Embryonic facial prominence (tissue), 1 donor: Measurements from ENCODE around the gene THSD7A.
"Not testable (repeated sequence)": the region's sequence is repeated elsewhere in the genome, so short reads cannot be mapped to it uniquely, and the experiment has no call there.

Experiments used
- DNase-seq: peaks from one replicate; pipeline ENCODE4 v3.0.0-alpha.2; 2016; ENCODE audit errors: extremely low spot score

THSD7A gene

DNA sequence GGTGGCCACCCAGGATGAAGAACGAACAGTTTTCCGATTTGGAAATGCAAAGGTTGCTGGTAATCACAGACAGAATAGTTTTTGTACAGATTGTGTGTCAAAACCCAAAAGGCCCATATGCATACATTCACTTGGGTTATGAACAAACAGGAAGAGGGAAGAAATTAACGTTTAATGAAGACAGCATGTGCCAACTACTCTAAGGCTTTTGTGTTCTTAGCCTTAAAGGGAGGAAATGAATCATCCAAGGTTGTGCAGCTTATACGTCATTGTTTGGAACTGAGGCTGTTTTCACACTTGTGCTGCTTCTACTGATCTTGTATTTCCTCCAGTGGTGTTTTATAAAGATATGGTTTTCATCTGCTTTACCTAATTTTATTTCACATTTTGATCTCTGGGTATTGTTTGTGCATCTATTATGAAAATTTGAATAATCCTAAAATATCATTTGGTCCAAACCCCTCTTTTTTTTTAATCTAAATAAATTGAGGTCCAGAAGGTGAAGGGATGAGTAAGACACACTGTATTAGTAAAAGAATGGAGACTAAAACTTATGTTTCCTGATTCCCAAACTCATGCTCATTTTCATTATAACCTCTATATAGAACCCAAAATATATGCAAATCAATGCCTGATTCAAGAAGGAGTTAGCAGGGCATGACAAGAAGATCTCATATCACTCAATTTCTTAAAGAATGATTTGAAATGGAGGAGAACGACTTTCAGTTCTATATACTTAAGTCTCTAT lies 373.1 kb downstream of the THSD7A start:
- DNase-seq: no peak

DNA sequence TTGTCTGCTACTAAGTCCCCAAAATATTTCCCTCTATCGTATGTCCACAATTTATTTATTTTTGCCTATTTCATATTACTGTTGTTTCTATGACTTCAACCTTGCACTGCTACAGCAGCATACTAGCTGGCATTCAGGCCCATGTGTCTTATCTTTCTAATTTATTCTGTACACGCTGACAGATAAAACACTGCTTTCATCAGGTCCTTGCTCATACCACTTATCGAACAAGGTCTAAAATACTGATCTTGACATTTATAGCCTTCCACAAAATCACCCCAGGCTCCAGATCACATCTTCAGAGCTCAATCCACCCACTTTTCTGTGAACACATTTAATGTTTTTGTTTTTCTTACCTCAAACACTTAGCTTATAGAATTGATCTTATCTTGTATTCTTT lies 374.6 kb downstream of the THSD7A start:
- no peak for DNase-seq

DNA sequence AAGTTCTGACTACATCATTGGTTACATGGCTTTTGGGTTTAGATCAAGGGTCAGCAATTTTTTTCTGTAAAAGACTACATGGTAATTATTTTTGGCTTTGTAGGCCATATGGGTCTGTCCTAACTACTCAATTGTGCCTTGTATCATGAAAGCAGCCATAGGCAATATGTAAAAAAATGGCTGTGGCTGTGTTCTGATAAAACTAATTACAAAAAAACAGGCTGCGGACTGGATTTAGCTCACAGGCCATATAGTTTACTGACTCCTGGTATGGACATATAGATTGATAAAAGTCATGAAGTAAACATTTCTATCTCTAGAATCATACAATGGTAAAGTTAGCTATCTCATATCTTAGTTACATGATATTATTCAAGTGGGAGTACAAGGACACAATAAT lies 375.4 kb downstream of the THSD7A start:
- DNase-seq: no peak

DNA sequence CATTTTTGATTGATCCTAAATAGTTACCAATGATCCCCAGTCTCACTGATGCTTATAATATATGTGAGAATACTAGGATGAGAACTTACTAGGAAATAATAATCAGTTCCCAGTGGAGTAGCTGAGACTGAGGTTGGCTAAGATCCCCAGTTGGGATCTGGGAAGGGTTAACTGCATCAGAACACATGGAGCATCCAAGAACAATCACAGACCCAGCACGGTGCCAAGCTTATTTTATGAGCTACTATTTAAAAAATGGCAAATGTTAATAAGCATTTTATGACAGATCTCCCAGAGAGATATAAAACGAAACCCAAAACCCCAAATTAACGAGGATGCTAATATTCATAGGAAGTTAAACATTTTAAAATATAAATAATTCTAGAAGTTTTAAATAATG lies 379.5 kb downstream of the THSD7A start:
- no peak for DNase-seq

DNA sequence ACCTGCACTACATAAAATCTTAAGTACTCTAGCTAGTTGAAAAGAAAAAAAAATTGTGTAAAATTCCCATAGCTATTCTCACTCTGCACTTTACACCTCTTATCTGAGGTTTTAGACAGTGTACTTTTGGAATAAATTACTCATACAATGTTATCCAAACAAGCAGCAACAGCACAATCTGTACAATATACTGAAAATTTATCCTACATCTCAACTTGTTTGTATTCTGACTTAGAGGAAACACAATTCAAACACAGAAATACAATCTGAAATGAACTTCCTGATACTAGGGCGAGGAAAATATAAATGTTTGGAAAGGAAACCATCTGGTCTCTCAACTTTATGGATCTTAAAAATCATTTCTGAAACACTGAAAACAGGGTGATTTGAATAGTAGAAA lies 381.7 kb downstream of the THSD7A start:
- no peak for DNase-seq

DNA sequence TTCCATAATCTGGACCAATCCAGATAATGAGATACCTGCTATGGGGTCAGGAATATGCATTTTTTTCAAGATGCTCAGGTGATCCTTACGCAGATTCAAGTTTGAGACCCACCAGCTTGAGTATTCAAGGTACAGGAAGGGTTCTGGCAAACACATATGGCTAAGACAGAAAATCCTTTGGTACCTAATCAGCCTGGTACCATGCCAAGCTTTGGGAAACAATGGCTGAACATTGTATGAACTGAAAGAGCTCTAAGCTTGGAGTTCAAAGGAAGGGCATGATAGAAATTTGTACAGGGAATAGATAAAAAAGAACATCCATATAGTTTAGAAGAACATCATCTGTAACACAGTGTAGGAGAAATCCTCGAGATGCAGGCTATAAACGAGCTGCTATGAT lies 382.7 kb downstream of the THSD7A start:
- no peak for DNase-seq

DNA sequence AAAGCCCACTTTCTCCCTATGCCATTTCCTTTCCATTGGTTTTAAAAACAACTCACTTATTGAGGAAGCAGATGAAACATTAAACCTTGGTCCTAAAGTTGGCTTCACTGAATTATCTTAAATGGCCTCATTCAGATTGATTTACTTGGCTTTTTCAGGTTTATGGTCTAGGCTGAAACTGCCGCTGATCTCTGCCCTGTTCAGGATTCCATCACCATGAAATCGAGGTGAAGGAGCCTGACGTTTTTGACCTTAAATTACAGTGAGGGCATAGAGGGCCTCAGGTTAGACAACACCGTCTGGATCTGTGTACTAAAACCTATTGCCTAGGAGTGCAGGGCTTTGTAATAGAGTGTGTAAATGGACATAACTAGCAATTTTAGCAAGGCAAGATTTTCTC lies 383.7 kb downstream of the THSD7A start:
- DNase-seq: no peak

DNA sequence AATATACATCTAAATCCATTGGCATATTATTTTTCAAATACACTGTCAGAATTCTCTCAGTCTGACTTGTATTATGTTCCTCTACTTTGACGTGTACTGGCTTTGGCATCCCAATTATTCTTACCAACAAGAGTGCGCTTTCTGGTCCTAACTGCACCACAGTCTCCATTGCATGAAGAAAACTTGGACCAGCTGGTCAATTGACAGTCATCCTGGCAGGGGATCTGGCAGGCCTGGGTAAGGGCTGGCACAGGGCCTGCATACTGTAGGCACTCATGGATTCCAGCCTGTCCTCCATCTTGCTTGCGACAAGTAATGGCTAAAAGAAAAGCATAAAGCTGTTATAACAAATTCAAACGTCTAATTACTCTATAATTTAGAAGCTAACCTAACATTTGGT lies 384.9 kb downstream of the THSD7A start:
- no peak for DNase-seq

DNA sequence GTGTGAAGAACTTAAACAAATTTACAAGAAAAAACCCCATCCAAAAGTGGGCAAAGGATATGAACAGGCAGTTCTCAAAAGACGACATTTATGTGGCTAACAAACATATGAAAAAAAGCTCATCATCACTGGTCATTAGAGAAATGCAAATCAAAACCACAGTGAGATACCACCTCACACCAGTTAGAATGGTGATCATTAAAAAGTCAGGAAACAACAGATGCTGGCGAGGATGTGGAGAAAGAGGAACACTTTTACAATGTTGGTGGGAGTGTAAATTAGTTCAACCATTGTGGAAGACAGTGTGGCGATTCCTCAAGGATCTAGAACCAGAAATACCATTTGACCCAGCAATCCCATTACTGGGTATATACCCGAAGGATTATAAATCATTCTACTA lies 388.1 kb downstream of the THSD7A start:
- DNase-seq: not testable (repeated sequence)

DNA sequence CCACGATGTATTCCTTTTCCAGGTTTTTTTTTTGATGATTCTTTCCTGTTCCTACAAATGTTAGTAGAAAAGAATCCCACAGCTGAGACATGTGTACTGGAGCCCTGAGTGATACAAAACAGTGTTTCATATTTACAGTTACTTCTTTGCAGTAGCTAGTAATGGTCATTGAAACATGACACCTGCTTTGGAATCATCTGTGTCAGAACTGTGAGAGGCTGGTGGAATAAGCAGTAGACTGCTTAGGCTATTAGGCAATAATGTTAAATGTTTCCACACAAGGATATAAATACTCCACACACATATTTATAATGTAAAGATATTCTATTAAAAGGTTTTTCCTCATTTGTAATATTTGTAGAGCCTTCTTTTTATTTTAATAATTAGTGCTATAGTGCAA lies 394.0 kb downstream of the THSD7A start:
- no peak for DNase-seq

DNA sequence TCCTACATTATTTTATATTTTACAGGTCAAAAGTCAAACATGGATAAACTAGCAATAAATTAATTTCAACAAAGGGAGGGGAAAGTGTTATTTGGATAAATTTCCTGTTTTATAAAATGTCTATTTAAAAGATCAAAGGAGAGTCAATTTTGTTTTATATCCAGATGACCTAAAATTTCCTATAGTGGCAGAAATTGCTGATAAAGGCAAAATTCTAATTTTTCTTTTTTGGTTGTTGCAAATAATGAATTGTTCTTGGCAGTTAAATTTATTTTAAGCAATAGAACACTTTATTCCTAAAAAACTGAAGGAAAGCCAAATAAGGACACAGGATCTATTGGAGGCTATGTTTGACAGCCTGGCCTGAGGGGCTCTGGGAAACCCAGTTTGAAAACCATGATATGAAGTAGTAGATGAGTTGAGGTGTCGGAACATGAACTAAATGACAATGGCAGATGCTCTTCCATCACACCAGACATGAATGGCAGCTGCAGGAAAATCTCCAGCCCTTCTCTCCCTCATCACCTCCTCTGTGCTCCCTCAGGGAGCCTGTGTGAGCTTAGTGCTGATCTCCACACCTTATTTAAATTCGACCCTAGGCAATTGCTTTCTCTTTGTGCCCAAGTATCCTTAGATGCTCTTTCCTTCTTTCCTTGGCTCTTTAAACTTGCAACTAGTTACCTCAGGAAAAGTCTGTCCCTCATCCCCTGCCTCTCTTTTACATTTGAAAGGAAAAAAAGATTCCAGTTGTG lies 395.0 kb downstream of the THSD7A start:
- no peak for DNase-seq

DNA sequence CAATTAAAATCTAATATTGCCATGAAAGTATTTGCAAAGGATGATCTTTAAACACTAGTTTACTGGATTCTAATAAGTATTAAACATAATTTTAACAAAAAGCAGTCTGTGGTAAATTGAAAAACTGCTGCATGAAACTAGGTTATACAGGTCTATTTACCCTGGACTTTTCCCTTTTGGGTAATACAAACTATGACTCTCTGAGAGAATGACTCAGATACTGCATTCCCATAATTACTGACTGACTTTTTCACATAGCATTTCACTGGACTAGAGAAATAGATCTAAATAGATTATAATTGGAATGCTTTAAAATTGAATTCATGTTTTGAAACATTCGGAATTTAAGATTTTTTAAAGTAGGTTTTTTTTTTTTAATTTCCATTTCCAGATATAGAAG lies 395.7 kb downstream of the THSD7A start:
- DNase-seq: no peak

DNA sequence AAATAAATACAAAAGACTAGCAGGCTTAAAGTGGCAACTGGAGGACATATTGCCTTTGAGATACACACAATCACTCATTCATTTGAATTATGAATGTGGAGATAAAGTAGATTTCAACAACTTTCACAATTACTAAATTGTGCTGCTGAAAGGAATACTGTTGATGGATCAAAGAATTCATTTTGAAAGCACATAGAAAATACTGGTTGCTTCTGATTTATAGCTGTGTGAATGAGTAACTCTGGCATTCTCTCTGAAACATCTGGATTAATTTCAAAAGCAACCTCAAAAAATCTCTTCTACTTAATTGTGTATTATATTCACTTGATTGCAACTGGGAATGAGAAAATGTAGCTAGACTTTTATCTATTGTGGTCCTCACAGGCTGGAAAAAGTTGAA lies 397.6 kb downstream of the THSD7A start:
- no peak for DNase-seq

DNA sequence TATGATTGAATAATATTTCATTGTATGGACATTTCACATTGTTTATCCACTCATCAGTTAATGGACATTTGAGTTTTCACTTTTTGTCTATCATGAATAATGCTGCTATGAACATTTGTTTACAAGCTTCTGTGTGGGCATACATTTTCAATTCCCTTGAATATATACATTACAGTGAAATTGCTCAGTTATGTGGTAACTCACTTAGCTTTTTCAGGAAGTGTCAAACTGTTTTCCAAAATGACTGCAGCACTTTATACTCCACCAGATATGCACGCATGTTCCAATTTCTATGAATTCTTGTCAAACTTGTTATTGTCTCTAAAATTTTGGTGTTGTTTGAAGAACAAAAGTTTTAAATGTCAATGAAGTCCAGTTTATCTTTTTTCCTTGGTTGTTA lies 401.2 kb downstream of the THSD7A start:
- no peak for DNase-seq

DNA sequence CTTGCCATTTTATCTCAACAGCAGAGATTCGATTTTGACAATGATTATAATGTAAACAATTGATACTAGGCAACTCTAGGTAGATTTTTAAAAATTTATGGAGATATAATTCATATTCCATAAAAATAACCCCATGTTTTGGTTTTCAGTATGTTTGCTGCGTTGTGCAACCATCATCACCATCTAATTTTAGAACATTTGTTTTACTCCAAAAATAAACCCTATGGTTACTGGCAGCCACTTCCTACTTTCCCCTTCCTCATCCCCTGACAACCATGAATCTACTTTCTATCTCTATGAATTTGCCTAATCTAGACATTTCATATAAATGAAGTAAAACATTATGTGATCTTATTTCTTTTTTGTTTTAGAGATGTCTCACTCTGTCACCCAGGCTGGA lies 401.9 kb downstream of the THSD7A start:
- no peak for DNase-seq

DNA sequence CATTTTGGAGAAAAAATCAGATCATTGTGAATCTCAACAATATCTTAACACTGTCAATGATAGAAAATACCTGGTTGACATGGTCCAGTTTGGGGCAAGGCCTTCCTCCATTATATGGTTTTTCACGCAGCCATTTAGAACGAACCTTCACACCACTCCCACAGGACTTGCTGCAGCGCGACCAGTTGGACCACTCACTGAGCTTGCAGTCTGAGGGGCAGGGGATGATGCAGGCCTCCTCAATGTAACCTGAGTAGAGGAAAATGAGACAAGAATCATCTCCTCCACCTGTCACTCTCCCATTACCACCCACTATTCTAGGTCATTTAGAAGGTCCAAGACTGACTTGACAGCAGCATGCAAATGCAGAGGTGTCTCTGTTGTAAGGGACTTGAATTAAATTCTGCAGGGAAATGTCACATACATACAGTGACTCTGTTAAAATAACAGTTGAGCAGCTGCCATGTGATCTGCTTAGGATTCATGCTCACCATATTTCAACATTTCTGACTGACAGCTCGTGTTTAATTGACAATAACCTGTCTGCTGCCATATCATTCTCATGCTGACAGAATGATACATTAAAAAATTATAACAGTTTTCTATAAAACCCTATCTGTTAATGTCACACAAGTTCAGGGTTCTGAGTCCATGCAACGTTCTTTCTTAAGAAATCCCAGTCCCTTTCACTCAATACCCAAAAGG lies 403.0 kb downstream of the THSD7A start:
- DNase-seq: no peak

DNA sequence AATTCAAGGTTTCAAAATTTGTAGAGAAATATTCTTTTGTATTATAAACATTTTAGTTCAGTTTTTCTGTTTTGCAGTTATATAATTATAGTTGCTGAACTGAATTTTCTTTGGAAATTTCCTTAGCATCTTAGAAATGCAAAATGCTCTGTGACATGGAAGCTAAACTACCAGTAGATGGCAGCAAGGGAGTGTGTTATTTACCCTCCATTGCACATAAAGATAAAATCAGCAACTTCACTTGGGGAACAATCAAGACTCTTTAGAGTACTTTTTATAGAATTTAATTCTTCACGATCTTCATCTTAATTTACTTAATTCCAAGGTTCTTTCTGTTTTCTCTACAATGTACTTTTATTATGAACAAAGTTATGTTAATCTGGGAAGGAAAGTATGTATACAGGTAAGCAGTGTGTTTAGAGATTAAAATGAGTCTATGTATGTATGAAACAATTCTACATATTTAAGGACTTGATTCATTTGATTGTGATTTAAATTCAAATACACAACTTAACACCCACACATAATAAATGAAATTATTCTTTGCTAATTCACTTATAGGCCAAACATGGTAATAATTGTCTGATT lies 404.2 kb downstream of the THSD7A start:
- peak; percentile 53 for DNase-seq

DNA sequence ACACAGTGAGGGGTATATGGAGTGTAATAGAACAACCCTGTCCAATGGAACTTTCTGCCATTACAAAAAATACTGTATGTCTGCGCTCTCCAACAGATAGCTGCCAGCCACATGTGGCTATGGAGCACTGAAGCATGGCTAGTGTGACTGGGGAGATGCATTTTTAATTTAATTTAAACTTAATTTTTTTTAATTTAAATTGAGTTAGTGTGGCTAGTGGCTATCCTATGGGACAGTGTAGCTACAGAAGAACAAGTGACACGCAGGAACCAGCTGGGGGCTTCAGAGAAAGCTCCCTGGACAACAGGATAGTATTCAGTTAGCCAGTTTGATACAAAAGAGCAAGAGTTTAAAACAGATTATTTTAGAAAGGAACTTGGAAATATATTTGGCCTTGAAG lies 408.0 kb downstream of the THSD7A start:
- no peak for DNase-seq

DNA sequence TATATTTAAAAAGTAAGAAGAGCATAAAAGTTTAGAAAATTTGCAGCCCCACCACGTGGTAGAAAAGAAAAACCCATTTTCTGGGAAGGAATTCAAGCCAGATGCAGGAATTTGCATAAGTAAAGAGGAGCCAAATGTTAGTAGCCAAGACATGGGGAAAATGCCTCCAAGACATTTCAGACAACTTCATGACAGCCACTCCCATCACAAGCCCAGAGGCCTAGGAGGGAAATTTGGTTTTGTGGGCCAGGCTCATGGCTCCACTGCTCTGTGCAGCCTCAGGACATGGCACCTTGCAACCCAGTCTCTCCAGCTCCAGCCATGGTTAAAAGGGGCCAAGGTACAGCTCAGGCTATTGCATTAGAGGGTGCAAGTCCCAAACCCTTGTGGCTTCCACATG lies 411.9 kb downstream of the THSD7A start:
- DNase-seq: no peak

DNA sequence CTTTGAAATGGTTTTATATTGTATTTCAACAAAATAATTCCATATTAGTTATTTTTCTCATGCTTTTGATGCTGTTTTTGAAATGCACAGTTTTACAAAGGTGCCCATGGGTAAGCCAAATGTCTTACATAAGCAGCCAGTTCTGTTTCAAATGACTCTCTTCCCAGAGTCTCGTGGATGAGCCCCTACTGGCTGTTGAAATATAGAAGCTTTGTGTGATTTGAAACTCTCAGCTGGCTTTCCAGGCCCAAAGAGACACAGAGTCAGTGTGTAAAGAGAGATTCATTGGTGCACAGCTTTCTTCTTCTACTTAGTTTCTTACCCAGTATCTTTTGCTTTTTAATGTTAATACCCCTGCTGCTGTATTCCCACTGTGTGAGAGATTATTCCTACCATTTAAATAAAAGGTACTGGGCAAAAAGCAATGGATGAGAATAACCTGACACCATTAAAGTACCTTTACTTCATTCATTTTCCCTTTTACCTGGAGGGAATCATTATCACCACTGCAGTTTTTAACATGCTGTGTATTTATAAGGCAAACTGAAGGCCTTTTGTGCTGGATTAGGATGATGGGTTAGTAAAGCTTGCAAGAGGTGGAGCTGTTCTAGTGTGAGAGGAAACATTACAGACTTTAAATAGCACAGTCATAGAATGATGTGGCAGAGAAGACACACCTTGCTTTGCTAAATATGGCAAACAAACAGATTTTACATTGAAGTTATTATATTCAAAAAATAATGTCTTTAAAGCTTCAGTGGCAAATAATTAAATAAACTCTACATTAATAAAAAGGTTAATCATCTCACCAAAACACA lies 415.1 kb downstream of the THSD7A start:
- no peak for DNase-seq

DNA sequence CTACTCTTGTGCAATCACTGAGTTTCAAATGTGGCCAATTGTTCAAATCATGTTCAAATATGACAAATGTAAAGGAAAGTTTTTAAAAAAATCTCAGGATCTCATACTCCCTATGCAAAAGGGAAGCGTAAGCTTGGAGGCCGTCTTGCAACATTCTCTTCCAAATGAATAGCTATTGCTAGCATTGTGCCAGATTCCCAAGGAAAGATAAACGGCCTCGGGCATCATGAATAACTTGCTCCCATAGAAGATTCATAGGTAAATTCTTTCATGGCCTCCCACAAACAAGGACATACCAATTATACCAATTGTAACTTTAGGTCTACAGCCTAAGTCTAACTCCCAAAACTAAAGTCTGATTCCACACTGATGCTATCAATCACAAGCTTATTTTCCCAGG lies 416.9 kb downstream of the THSD7A start:
- no peak for DNase-seq

DNA sequence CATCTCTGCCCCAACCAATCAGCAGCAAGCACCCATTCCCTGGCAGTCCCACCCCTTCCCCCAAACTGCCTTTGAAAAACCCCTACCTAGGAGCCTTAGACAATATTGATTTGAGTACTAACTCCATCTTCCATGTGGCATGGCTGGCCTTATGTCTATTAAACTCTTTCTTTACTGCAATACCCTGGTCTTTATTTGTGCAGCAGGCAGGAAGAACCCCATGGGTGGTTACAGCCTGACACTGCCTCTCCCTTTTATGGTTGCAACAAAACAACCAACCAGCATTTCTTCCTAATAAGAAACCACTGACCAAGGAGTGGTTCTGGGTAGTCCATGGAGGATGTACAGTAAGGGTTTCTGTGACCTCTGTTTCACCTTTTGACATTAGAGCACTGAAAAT lies 418.1 kb downstream of the THSD7A start:
- no peak for DNase-seq
